VCaP (cell line): ENCODE results near the gene IGSF22.

Source experiments
- H3K27ac ChIP-seq: fragments of 450-650 bp; 2 replicates; pipeline ENCODE4 v1.5.1; 2017
- CTCF ChIP-seq: fragments of 450-650 bp; conservative IDR thresholded peaks from 2 replicates; pipeline ENCODE4 v1.5.1; 2017; ENCODE audit warnings: mild to moderate bottlenecking, moderate library complexity

Gene IGSF22

GRCh38 chr11:18745251-18745650 lies 19.3 kb upstream of the IGSF22 start:
- TF ChIP-seq CTCF, result no peak
- no peak overlapping the region for H3K27ac ChIP-seq

- H3K27ac ChIP-seq, result no peak overlapping the region
- TF ChIP-seq CTCF, result no peak
These were observed 18.0 kb upstream of the IGSF22 start for GRCh38 chr11:18743900-18744514.

- TF ChIP-seq CTCF, result no peak
These were observed 17.4 kb upstream of the IGSF22 start for GRCh38 chr11:18743365-18743764.

GRCh38 chr11:18741783-18742182 lies 15.8 kb upstream of the IGSF22 start:
- no peak overlapping the region for H3K27ac ChIP-seq
- TF ChIP-seq CTCF, result no peak

More at GRCh38 chr11:18743365-18743764, 17.4 kb upstream of the IGSF22 start:
- H3K27ac ChIP-seq, result no peak overlapping the region

- H3K27ac ChIP-seq, result no peak overlapping the region
- TF ChIP-seq CTCF, result no peak
These were observed 13.7 kb upstream of the IGSF22 start for GRCh38 chr11:18739685-18740084.

- TF ChIP-seq CTCF, result no peak
- no peak overlapping the region for H3K27ac ChIP-seq
These were observed 11.7 kb upstream of the IGSF22 start for GRCh38 chr11:18737642-18738041.

GRCh38 chr11:18736590-18737148 lies 10.7 kb upstream of the IGSF22 start:
- TF ChIP-seq CTCF, result no peak
- no peak overlapping the region for H3K27ac ChIP-seq
